HG02763 (cell line): ENCODE results near the gene SYT6.

Experiments
- ATAC-seq: cut with Tn5 transposase; IDR thresholded peaks from one replicate; pipeline ENCODE4 v1.9.1; 2021; ENCODE audit warnings: mild to moderate bottlenecking, moderate library complexity; ENCODE audit not compliant: unreplicated experiment

Gene SYT6

GRCh38 chr1:114122941-114123618 lies 30.6 kb downstream of the SYT6 start:
- ATAC-seq = no peak

DNA sequence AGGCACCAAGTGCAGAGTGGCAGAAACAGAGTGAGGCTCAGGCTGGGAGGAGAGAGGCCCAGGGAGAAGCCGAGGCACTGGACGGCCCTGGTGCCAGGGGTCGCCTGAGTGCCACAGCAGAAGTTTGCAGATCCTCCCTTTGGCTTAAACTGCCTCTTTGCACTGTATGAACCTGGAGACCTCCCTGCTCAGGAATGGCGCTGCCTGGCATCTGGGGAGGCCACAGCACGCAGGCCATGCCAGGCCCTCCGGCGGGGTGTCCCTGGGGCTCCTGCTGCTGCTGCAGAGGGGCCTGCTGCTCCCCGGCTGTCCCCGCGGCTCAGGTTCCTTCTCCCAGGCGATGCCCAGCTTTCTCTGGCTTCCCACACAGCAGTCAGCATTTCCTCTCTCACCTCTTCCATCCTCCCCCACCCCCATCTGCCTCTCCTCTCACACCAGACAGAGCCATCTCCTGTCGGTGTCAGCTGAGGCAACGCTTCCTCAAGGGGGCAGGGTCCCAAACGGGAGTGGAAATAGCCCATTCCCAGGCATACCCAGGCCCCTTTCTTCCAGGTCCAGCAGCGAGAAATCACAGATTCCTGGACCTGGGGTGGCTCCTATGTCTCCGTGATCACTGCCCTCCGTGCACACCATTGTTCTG lies 35.2 kb downstream of the SYT6 start:
- no peak for ATAC-seq

DNA sequence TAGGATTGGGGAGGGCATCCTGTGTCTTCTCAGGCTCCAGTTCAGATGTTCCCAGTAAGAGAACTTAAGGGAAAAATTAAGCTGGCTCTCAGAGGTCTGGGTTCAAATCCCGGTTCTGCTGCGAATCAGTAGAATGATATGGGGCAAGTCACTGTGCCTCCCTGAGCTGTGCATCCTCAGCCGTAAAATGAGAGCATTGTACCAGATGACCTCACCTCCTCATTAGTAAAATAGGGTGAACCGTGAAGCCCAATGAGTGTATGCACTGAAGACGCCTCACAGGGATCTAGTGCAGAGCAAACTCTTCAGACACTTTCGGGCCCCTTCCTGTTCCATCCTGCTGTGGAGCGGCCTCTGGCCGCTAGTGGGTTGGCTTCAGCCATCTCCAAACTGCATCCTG lies 36.0 kb downstream of the SYT6 start:
- no peak for ATAC-seq

DNA sequence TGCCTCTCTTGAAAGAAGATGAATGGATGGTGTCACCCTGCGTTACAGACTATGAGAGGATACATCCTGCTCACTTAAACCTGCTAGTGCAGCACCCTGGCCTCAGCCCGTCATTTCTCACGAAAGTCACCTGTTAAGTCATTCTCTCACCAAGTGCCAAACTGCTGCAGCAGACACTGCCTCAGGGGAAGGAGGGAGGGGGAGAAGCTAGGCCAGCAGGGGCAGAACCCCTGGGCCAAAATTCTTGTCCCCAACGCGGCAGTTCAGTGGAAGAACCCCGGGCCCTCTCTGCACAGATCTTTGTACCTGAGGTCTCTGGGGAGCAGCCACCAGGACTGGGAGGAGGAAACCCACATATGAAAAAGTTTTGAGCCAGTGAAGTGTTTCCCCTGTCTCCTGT lies 37.6 kb downstream of the SYT6 start:
- ATAC-seq = no peak

DNA sequence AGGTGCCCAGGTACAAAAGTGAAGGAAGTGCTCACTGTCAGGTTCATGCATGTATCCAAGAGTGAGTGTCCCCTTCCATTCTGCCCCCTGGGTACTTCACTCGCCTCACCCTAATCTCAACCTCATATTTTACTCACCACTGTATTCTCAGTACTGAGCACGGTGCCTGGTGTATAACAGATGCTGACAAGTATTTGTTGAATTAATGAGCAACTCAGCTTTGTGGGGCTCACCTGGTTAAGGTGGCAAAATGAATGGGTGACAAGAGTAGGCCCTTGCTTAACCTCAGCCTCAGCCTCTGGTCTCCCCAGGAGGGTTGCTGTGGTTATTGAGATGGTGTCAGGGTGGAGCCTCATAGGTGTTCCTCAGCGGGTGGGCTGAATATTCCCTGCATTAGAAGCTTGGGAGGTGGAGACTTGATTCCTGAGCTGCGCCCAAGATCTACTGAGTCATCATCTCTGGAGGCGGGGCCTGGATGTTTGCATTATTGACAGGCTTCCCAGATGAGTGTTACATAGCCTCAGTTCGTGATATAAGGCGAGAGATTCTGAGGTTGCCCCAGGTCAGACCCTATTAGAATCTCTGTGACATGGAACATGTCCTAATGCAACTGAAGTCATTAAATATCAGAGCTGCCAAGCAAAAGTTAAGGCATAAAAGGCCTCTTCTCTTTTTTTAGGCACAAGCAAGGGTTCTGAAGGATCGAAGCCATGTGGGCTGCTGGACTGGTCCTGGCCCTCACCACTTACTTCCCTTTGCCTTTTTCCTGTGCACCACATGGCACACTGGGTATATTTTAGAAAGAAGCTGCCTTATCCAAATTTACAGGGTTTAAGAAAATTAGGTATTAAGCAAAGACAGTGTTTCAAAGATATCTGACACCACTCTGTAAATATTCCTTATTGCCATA lies 39.2 kb downstream of the SYT6 start:
- no peak for ATAC-seq

- ATAC-seq = no peak
Observed at GRCh38 chr1:114113411-114114184, 40.1 kb downstream of the SYT6 start.

GRCh38 chr1:114112775-114113174 lies 40.9 kb downstream of the SYT6 start:
- ATAC-seq = no peak

GRCh38 chr1:114111731-114112641 lies 41.7 kb downstream of the SYT6 start:
- ATAC-seq = no peak

DNA sequence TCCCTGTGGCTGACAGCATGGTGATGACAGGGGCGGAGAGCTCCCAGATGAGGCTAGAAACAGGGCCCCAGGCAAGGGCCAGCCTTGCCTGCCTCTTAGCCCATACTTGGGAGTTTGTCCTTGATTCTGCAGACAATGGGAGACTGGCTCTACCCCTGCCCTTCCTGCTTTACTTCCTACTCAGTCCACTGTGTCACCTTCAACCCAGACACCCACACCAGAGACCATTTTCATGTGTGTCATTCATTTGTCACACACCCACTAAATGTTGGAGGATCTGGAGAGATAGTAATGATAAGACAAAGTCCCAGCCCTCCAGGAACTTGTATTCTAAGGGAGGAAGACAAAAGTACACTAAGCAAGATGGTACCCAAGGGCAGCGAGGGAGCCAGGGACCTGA lies 43.7 kb downstream of the SYT6 start:
- no peak for ATAC-seq

DNA sequence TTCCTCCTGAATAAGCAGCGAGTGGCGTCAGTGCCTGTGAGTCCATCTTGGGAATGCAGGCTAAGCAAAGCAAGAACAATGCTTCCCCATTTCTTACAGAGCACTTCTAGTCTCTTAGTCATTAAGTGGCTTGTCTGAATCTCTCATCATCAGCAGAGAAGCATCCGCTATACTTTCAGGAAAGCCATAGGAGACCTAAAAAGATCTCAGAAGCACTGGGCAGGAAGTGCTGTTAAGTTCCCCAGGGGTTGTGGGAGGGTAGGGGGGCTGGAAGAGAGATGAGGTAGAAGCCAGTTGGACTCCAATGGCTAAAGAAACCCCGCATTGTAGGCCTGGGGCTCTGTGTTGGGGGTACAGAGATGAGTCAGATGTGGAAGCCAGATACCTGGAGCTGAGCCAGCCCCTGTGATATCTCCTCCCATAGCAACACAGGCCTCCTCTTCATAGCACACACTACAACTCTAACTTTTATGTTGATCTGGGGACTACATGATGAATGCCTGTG lies 44.9 kb downstream of the SYT6 start:
- peak; percentile 75 for ATAC-seq

GRCh38 chr1:114107474-114108435 lies 45.9 kb downstream of the SYT6 start:
- no peak for ATAC-seq

GRCh38 chr1:114105421-114105979 lies 48.2 kb downstream of the SYT6 start:
- ATAC-seq = no peak

DNA sequence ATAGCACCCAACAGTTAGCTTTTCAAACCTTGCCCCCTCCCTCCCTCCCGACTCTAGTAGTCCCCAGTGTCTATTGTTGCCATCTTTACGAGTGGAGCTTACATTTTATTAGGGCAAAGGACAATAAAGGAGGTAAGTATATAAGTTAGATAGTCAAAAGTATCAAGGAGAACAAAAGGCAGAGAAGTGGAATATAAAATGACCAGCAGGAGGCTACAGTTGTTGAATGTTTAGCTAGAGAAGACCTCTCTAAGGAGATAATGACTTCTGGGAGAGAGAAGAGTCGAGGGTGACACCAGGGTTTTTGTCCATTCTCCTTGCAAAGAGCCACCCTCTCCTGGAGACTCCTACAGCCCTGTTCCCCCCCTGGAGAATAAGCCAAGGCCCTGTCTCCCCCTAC lies 48.7 kb downstream of the SYT6 start:
- ATAC-seq = no peak

DNA sequence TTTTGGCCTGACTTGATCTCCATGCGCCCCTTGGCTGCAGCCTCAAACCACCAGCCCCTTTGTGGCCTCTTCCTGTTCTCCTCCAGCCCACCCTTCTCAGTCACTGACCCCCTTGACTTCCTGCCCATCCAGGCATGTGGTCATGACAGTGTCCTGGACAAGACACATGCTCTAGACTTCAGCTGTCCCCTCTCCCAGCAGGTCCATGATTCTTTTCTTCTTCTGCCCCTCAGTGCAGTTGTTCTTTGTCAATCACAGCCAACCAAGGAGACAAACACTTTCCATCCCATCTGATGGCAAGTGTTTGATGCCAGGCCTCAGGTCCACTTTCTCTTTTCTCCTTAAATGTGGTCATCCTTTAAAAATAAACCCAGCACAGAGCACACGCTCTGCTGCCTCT lies 49.7 kb downstream of the SYT6 start:
- ATAC-seq = no peak

- ATAC-seq = no peak
Observed at GRCh38 chr1:114102136-114102535, 51.5 kb downstream of the SYT6 start.

- ATAC-seq = no peak
Observed at GRCh38 chr1:114100148-114100547, 53.5 kb downstream of the SYT6 start.

DNA sequence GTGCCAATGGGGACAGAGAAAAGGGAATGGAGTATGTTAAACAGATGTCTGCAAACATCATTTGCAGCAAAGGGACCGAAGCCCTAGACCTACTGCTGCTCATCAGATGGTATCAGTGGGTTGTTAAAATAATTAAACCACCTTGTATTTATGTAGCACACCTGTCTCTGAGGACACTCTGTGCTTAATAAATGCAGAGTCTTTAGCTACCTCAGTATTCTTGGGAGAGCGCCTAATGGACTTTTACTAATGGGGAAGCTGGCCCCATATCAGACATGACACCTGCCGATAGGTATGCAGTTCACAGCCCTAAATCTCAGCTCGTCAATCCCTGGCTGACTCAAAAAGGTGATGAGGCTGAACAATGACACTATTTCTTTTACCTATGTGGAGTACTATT lies 54.4 kb downstream of the SYT6 start:
- ATAC-seq = no peak

GRCh38 chr1:114097109-114097508 lies 56.6 kb downstream of the SYT6 start:
- no peak for ATAC-seq
